GM12878 (cell line): ENCODE data around the gene SH3BP5.

Source experiments
- CBFB ChIP-seq: IDR thresholded peaks from 2 replicates; pipeline ENCODE4 v1.6.1; 2016; ENCODE audit warnings: antibody characterized with exemption, low read depth
- CEBPB ChIP-seq, 2 experiments: fragments of 150-350 bp in 1 of 2; IDR thresholded peaks; 2 replicates each; pipeline ENCODE4 v1.6.1; 2012 to 2014; ENCODE audit warnings: low read depth in 2 of 2, low read length in 2 of 2, borderline replicate concordance in 1 of 2, inconsistent platforms in 1 of 2
- CHD2 ChIP-seq: IDR thresholded peaks from 2 replicates; pipeline ENCODE4 v1.6.1; 2011; ENCODE audit warnings: low read depth, low read length, improper control_type of control experiment, borderline replicate concordance
- CREB1 ChIP-seq: IDR thresholded peaks from 2 replicates; pipeline ENCODE4 v1.6.1; 2012; ENCODE audit warnings: low read depth, mild to moderate bottlenecking, inconsistent platforms
- CTCF ChIP-seq, 3 experiments: IDR thresholded peaks in 2 of 3; conservative IDR thresholded peaks in 1 of 3; 2 replicates each; pipeline ENCODE4 v1.5.1; 2011; ENCODE audit warnings: low read depth in 3 of 3, low read length in 3 of 3, mild to moderate bottlenecking in 3 of 3, control low read depth in 2 of 3, moderate library complexity in 2 of 3, inconsistent platforms in 1 of 3, mixed read lengths in 1 of 3; ENCODE audit not compliant: control insufficient read depth in 2 of 3, insufficient read depth in 1 of 3; ENCODE audit errors: extremely low read depth in 1 of 3
- RAD21 ChIP-seq: IDR thresholded peaks from 2 replicates; pipeline ENCODE4 v1.6.1; 2011; ENCODE audit warnings: mild to moderate bottlenecking, low read depth, low read length, moderate library complexity; ENCODE audit not compliant: insufficient read depth
- RAD51 ChIP-seq: fragments of 450-650 bp; IDR thresholded peaks from 2 replicates; pipeline ENCODE4 v1.6.1; 2016; ENCODE audit warnings: moderate library complexity, mild to moderate bottlenecking, inconsistent platforms
- REST ChIP-seq: IDR thresholded peaks from 2 replicates; pipeline ENCODE4 v1.6.1; 2012; ENCODE audit warnings: mild to moderate bottlenecking, low read depth, low read length
- SMC3 ChIP-seq: IDR thresholded peaks from 2 replicates; pipeline ENCODE4 v1.6.1; 2011; ENCODE audit warnings: low read length, improper control_type of control experiment, borderline replicate concordance
- STAT1 ChIP-seq: fragments of 450-650 bp; conservative IDR thresholded peaks from 2 replicates; pipeline ENCODE4 v1.6.1; 2014; ENCODE audit warnings: antibody characterized with exemption, mild to moderate bottlenecking
- TAF1 ChIP-seq: IDR thresholded peaks from 2 replicates; pipeline ENCODE4 v1.6.1; 2011; ENCODE audit warnings: mild to moderate bottlenecking, low read depth, low read length, borderline replicate concordance
- TF ChIP-seq, protein P1 (sequence below): fragments of 450-650 bp; IDR thresholded peaks from 2 replicates; pipeline ENCODE4 v1.6.1; 2017; ENCODE audit warnings: mild to moderate bottlenecking, moderate library complexity

DNA sequence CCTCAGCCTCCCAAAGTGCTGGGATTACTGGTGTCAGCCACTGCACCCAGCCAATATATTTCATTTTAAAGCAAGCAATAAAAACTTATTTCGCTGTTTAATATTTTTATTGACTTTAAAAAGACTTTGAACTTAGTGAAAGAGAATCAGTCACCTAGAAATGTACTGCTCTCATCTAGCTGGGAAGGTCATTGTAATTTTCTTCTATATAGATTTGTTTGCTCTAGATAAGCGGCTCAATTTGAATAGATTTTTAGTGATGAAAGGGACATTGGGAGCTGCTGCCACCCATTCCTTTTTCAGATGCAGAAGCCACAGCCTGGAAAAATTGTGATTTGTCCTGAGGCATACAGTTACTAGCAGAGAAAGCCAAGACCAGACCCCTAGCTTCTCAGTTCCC is 86.2 kb downstream of the SH3BP5 start:
- TF ChIP-seq RAD21 (no peak), CREB1 (no peak), CTCF (IDR thresholded peaks at IDR 0.05 in 2 of 3, conservative IDR thresholded peaks at IDR 0.05 in 1 of 3; ENCODE audit: control insufficient read depth in 2 of 3, extremely low read depth in 1 of 3, insufficient read depth in 1 of 3, low read depth in 3 of 3, low read length in 3 of 3) (no peak), TAF1 (no peak), STAT1 (no peak), RAD51 (no peak), CHD2 (no peak), CBFB (no peak), CEBPB (IDR thresholded peaks at IDR 0.05; ENCODE audit: borderline replicate concordance in 1 of 2, low read depth in 2 of 2, low read length in 2 of 2) (no peak), SMC3 (no peak), REST (no peak)
- TF ChIP-seq, protein P1, sequence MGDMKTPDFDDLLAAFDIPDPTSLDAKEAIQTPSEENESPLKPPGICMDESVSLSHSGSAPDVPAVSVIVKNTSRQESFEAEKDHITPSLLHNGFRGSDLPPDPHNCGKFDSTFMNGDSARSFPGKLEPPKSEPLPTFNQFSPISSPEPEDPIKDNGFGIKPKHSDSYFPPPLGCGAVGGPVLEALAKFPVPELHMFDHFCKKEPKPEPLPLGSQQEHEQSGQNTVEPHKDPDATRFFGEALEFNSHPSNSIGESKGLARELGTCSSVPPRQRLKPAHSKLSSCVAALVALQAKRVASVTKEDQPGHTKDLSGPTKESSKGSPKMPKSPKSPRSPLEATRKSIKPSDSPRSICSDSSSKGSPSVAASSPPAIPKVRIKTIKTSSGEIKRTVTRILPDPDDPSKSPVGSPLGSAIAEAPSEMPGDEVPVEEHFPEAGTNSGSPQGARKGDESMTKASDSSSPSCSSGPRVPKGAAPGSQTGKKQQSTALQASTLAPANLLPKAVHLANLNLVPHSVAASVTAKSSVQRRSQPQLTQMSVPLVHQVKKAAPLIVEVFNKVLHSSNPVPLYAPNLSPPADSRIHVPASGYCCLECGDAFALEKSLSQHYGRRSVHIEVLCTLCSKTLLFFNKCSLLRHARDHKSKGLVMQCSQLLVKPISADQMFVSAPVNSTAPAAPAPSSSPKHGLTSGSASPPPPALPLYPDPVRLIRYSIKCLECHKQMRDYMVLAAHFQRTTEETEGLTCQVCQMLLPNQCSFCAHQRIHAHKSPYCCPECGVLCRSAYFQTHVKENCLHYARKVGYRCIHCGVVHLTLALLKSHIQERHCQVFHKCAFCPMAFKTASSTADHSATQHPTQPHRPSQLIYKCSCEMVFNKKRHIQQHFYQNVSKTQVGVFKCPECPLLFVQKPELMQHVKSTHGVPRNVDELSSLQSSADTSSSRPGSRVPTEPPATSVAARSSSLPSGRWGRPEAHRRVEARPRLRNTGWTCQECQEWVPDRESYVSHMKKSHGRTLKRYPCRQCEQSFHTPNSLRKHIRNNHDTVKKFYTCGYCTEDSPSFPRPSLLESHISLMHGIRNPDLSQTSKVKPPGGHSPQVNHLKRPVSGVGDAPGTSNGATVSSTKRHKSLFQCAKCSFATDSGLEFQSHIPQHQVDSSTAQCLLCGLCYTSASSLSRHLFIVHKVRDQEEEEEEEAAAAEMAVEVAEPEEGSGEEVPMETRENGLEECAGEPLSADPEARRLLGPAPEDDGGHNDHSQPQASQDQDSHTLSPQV = no peak
